Activated T-cell treated with anti-CD3 and anti-CD28 coated beads for 48 hours (primary cell): Measurements from ENCODE around the gene PKLR.
A peak's percentile ranks its signal among the peaks of the same experiment; 100 is the strongest.
"Not testable (repeated sequence)": the region's sequence is repeated elsewhere in the genome, so short reads cannot be mapped to it uniquely, and the experiment has no call there.

ENCODE experiments used
- DNase-seq: peaks from one replicate; pipeline ENCODE4 v3.0.0-alpha.2; 2020; ENCODE audit warnings: low read depth

The PKLR gene

GRCh38 chr1:155301342-155301841, at the start of gene PKLR:
TSS of gene PKLR (minus strand) at chr1:155301438. CDS start at chr1:155301395, 43 bp downstream.
- no peak for DNase-seq

GRCh38 chr1:155342842-155343241, 41.6 kb upstream of the PKLR start:
- DNase-seq = no peak

- no peak for DNase-seq
Observed at GRCh38 chr1:155339515-155340097, 38.4 kb upstream of the PKLR start.

GRCh38 chr1:155334962-155335361, 33.7 kb upstream of the PKLR start:
- DNase-seq = no peak

GRCh38 chr1:155329980-155330598, 28.9 kb upstream of the PKLR start:
- DNase-seq = no peak

GRCh38 chr1:155328856-155329255, 27.6 kb upstream of the PKLR start:
- DNase-seq = not testable (repeated sequence)

- no peak for DNase-seq
Observed at GRCh38 chr1:155327981-155328380, 26.7 kb upstream of the PKLR start.

GRCh38 chr1:155326631-155327037, 25.4 kb upstream of the PKLR start:
- no peak for DNase-seq

GRCh38 chr1:155326020-155326526, 24.8 kb upstream of the PKLR start:
- no peak for DNase-seq

GRCh38 chr1:155325603-155325893, 24.3 kb upstream of the PKLR start:
- DNase-seq = no peak

GRCh38 chr1:155324717-155325602, 23.7 kb upstream of the PKLR start:
- no peak for DNase-seq

GRCh38 chr1:155324037-155324716, 22.9 kb upstream of the PKLR start:
- peak; percentile 92 for DNase-seq

GRCh38 chr1:155323729-155324036, 22.4 kb upstream of the PKLR start:
- DNase-seq = peak; percentile 83

- DNase-seq = peak; percentile 88
Observed at GRCh38 chr1:155322953-155323728, 21.9 kb upstream of the PKLR start.

GRCh38 chr1:155322571-155322952, 21.3 kb upstream of the PKLR start:
- no peak for DNase-seq

GRCh38 chr1:155321639-155322503, 20.6 kb upstream of the PKLR start:
- no peak for DNase-seq

- peak; percentile 76 for DNase-seq
Observed at GRCh38 chr1:155320661-155321617, 19.7 kb upstream of the PKLR start, which contains the start of gene RUSC1. TSS of gene RUSC1 (plus strand) at chr1:155320894. CDS start at chr1:155321774, 880 bp downstream.

GRCh38 chr1:155320252-155320651, 19.0 kb upstream of the PKLR start:
- DNase-seq = no peak

- DNase-seq = no peak
Observed at GRCh38 chr1:155319536-155319935, 18.3 kb upstream of the PKLR start.
